HG03342 (cell line): ENCODE results near the gene TUBA1A.
"Not testable (repeated sequence)": the region's sequence is repeated elsewhere in the genome, so short reads cannot be mapped to it uniquely, and the experiment has no call there.

Source experiments
- ATAC-seq: cut with Tn5 transposase; IDR thresholded peaks from one replicate; pipeline ENCODE4 v1.9.1; 2021; ENCODE audit warnings: mild to moderate bottlenecking, moderate library complexity; ENCODE audit not compliant: unreplicated experiment

The TUBA1A gene

GRCh38 chr12:49201595-49202295 lies 12.9 kb upstream of the TUBA1A start:
- ATAC-seq: no peak

GRCh38 chr12:49200919-49201594 lies 12.2 kb upstream of the TUBA1A start:
- no peak for ATAC-seq

- no peak for ATAC-seq
These were observed 9.7 kb upstream of the TUBA1A start for GRCh38 chr12:49198431-49199155.

GRCh38 chr12:49197256-49197655 lies 8.4 kb upstream of the TUBA1A start:
- no peak for ATAC-seq

GRCh38 chr12:49195736-49196135 lies 6.9 kb upstream of the TUBA1A start:
- ATAC-seq: no peak

GRCh38 chr12:49193746-49194145 lies 4.9 kb upstream of the TUBA1A start:
- not testable (repeated sequence) for ATAC-seq

GRCh38 chr12:49191498-49191897 lies 2.6 kb upstream of the TUBA1A start:
- ATAC-seq: not testable (repeated sequence)

- ATAC-seq: no peak
These were observed 2.1 kb upstream of the TUBA1A start for GRCh38 chr12:49190974-49191373.

GRCh38 chr12:49189731-49190716 lies 1.1 kb upstream of the TUBA1A start:
- no peak for ATAC-seq

GRCh38 chr12:49188201-49188915 lies 522 bp downstream of the TUBA1A start:
- ATAC-seq: peak; percentile 36

GRCh38 chr12:49187184-49187583 lies 1.7 kb downstream of the TUBA1A start:
- ATAC-seq: no peak

GRCh38 chr12:49186307-49186706 lies 2.6 kb downstream of the TUBA1A start:
- ATAC-seq: not testable (repeated sequence)

- ATAC-seq: not testable (repeated sequence)
These were observed 4.2 kb downstream of the TUBA1A start for GRCh38 chr12:49184697-49185096.

GRCh38 chr12:49183214-49183950 lies 5.5 kb downstream of the TUBA1A start:
- ATAC-seq: not testable (repeated sequence)

GRCh38 chr12:49174218-49174617 lies 14.7 kb downstream of the TUBA1A start:
- no peak for ATAC-seq

GRCh38 chr12:49170924-49171323 lies 18.0 kb downstream of the TUBA1A start:
- no peak for ATAC-seq

GRCh38 chr12:49165114-49165513 lies 23.8 kb downstream of the TUBA1A start:
- ATAC-seq: no peak

- ATAC-seq: not testable (repeated sequence)
These were observed 27.0 kb downstream of the TUBA1A start for GRCh38 chr12:49161901-49162300.

GRCh38 chr12:49161092-49161795 lies 27.6 kb downstream of the TUBA1A start:
- no peak for ATAC-seq
